ENCODE data around the gene CCDC159. TPM values are rescaled to one million over a fixed set of nuclear protein-coding genes. Genes with fewer than 3 reads are reported as not detected.

Gene CCDC159
- total RNA-seq, 1 donor from 2014 or later = 8.0 TPM

- TF ChIP-seq CTCF (IDR thresholded peaks at IDR 0.05; ENCODE audit: partially characterized antibody, unreplicated experiment) = no peak
- peak overlapping the region; percentile 92 for H3K4me3 Mint-ChIP-seq (ENCODE audit: unreplicated experiment)
- H3K4me1 Mint-ChIP-seq (ENCODE audit: low read depth, unreplicated experiment) = peaks cover 8% of the 10 kb centered on the region
- H3K27ac Mint-ChIP-seq (ENCODE audit: unreplicated experiment) = no peak overlapping the region
- peaks cover 11% of the 10 kb centered on the region for H3K9me3 Mint-ChIP-seq (ENCODE audit: unreplicated experiment)
- DNase-seq = no peak
- H3K36me3 Mint-ChIP-seq (ENCODE audit: unreplicated experiment) = no peaks in the 10 kb centered on the region
- peaks cover 15% of the 10 kb centered on the region for H3K27me3 Mint-ChIP-seq (ENCODE audit: unreplicated experiment)
These were observed 33.6 kb downstream of the CCDC159 start for GRCh38 chr19:11379857-11380350.

GRCh38 chr19:11380653-11381537 is 34.6 kb downstream of the CCDC159 start:
- Mint-ChIP-seq H3K9me3 (ENCODE audit: unreplicated experiment) (peaks cover 9% of the 10 kb centered on the region), H3K27ac (ENCODE audit: unreplicated experiment) (peak overlapping the region; percentile 91), H3K4me3 (ENCODE audit: unreplicated experiment) (peak overlapping the region; percentile 92), H3K36me3 (ENCODE audit: unreplicated experiment) (no peaks in the 10 kb centered on the region), H3K4me1 (ENCODE audit: low read depth, unreplicated experiment) (peaks cover 8% of the 10 kb centered on the region), H3K27me3 (ENCODE audit: unreplicated experiment) (peaks cover 15% of the 10 kb centered on the region)
- TF ChIP-seq CTCF (IDR thresholded peaks at IDR 0.05; ENCODE audit: partially characterized antibody, unreplicated experiment) = peak; percentile 60
- DNase-seq = peak; percentile 93

- H3K27ac Mint-ChIP-seq (ENCODE audit: unreplicated experiment) = peak overlapping the region; percentile 22
- H3K9me3 Mint-ChIP-seq (ENCODE audit: unreplicated experiment) = peaks cover 8% of the 10 kb centered on the region
- peaks cover 6% of the 10 kb centered on the region for H3K4me1 Mint-ChIP-seq (ENCODE audit: low read depth, unreplicated experiment)
- no peaks in the 10 kb centered on the region for H3K36me3 Mint-ChIP-seq (ENCODE audit: unreplicated experiment)
- DNase-seq = peak; percentile 74
- peak overlapping the region; percentile 76 for H3K4me3 Mint-ChIP-seq (ENCODE audit: unreplicated experiment)
- peaks cover 9% of the 10 kb centered on the region for H3K27me3 Mint-ChIP-seq (ENCODE audit: unreplicated experiment)
- peak; percentile 84 for TF ChIP-seq CTCF (IDR thresholded peaks at IDR 0.05; ENCODE audit: partially characterized antibody, unreplicated experiment)
These were observed 36.8 kb downstream of the CCDC159 start for GRCh38 chr19:11382898-11383705.

GRCh38 chr19:11383706-11384048 is 37.4 kb downstream of the CCDC159 start:
- Mint-ChIP-seq H3K27me3 (ENCODE audit: unreplicated experiment) (peaks cover 9% of the 10 kb centered on the region), H3K9me3 (ENCODE audit: unreplicated experiment) (peaks cover 8% of the 10 kb centered on the region), H3K36me3 (ENCODE audit: unreplicated experiment) (no peaks in the 10 kb centered on the region), H3K4me3 (ENCODE audit: unreplicated experiment) (peak overlapping the region; percentile 55), H3K4me1 (ENCODE audit: low read depth, unreplicated experiment) (peaks cover 6% of the 10 kb centered on the region), H3K27ac (ENCODE audit: unreplicated experiment) (peak overlapping the region; percentile 22)
- TF ChIP-seq CTCF (IDR thresholded peaks at IDR 0.05; ENCODE audit: partially characterized antibody, unreplicated experiment) = no peak
- no peak for DNase-seq

Data from glutamatergic neuron (in vitro differentiated cells).